Heart left ventricle (tissue), 13 donors: ENCODE data around the gene TMEM92.

Experiments
- CTCF ChIP-seq, 12 donors: fragments of 200-600 bp; sonication (generic) in 4 of 12; IDR thresholded peaks; one replicate each; pipeline versions ENCODE4 v1.5.0 to v1.8.0; 2018 to 2022; ENCODE audit warnings: antibody characterized with exemption in 12 of 12, mild to moderate bottlenecking in 5 of 12
- POLR2A ChIP-seq, 2 donors: fragments of 450-650 bp; IDR thresholded peaks; one replicate each; pipeline ENCODE4 v1.6.1; 2017; ENCODE audit warnings: antibody characterized with exemption in 2 of 2, mild to moderate bottlenecking in 2 of 2, moderate library complexity in 2 of 2
- donor health status: ischemic (EF 13 %, LVEDD 7.1; RV severe dilation, severe dysfunction).
- donor health status: DM: no; HTN: yes; CAD: no.
- donor health status: DM: no; HTN: no; CAD: no.
- donor health status: ischemic (EF 25% LVEDD 6.9; RV normal size, moderate dysfunction).
- donor health status: ischemic (EF 25% LVEDD 5.7; RV mildly dilated, moderate dysfunction).
- donor health status: ischemic (EF 35%, LVEDD 5.7; RV mildly dilated, moderate dysfunction).
- donor health status: nonischemic (EF 11% LVEDD 7.7; RV severe dilation, severe dysfunction).
- donor health status: DM: yes; HTN: yes; CAD: no.
- donor health status: PGD.
- donor health status: ischemic (EF 29% LVEDD 5.4; RV normal size, mild dysfunction).
- donor health status: nonischemic (EF 23%, LVEDD 6.1; RV moderate dilation, normal function).

GRCh38 chr17:50270435-50271362, 3.6 kb upstream of the TMEM92 start:
- TF ChIP-seq CTCF (IDR thresholded peaks at IDR 0.05) (peak in 1 of 12 donors; percentile 11), POLR2A (IDR thresholded peaks at IDR 0.05) (no peak)
